Stimulated activated CD8-positive, alpha-beta memory T cell treated with anti-CD3 and anti-CD28 coated beads, Interleukin-15, amount 100 ng/mL, for 24 hours (primary cell): ENCODE results near the gene C20orf141.
"Not testable (repeated sequence)": the region's sequence is repeated elsewhere in the genome, so short reads cannot be mapped to it uniquely, and the experiment has no call there.

Source experiments
- DNase-seq: peaks from one replicate; pipeline ENCODE4 v3.0.0-alpha.2; 2020; ENCODE audit warnings: low read depth

C20orf141 gene

DNA sequence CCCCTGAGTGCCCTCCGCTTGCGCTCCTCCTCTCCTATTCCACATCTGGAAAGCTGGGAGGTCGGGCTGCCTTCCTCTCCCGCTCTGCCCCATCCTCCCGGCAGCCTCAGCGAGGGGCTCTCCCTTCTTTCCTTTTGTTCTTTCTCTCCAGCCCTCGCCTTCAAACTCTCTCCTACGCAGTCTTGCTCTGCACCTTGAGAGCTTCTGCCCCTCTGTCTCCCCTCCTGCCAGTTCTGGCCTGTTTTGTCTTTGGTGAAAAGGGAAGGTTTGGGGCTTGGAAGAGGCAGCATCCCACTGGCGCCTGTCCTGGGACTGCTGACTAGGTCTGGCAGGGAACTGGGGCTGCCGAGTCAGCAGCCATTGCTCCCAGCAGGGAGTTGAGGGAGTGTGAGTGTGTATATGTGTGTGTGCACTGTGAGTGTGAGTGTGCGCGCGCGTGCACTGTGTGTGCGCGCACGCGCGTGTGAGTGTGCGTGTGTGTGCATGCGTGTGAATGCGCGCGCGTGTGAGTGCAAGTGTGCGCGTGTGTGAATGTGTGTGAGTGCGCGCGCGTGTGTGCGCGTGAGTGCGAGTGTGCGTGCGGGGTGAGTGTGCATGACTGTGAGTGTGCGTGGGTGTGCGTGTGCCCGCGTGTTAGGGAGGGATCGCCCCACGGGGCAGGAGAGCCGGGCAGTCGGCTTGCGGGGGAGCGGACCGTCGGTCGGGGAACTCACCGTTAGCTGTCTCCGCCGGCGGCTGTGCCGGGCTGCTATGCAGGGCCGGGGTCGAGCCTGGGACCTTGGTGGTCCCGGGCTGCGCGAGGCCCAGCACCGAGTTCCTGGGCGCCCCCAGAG is 14.9 kb upstream of the C20orf141 start:
- no peak for DNase-seq

DNA sequence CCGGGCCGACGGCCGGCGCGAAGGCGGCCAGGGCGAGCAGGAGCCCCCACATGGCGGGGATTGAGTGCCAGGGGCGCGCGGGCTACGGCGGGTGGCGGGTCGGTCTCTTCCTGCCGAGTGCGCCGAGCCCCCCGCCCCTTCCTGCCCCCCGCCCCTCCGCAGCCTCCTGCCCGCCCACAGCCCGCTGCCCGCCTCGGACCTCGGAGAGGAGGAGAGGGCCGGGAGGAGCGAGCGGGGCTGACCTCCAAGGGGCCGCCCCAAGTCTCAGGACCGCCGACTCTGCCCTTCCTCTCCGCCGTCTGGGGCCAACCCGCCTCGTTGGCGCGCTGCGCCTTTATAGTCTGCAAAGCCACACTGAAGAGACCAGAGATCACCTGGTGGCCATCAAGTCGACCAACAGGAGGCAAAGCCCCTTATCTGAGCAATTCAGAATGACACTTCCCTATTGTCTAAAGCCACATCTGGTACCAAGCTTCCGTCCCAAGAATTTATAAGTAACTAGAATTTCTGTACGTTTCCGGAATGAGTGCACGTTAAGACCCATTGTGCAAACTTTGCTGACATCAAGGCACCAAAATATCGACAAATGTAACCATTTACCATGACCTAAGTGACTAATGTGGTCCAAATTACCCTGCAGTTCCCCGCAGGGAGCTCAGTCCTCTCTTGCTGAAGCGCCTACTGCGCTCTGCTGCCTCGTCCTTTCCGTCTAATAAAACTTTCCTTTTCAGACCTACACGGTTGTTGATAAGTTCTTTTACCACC is 14.1 kb upstream of the C20orf141 start, which contains the start of gene CPXM1:
TSS of gene CPXM1 (minus strand) at position 107 of the 765 bp plus-strand sequence. CDS start at position 52, 55 bp downstream.
- no peak for DNase-seq

DNA sequence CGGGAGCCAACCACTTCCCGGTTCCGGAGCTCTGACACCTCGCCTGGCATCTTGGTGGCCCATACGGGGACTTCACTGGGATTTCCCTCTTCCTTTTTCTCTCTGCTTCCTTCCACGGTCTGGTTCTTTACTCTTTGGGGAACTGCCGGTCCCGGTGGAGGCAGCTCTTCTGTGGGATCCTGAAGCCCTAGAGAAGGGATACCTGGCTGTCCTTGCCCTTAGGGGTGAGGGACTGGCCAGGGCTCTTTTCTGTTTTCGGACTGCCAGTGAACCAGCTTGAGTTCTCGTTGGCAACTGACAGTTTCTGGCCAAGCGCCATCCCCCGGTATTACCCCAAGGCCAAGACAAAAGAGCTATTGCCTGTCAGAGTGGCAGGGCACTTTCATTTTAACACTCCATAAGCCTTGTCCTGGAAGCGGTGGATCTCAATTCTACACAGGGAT is 13.5 kb upstream of the C20orf141 start:
- no peak for DNase-seq

DNA sequence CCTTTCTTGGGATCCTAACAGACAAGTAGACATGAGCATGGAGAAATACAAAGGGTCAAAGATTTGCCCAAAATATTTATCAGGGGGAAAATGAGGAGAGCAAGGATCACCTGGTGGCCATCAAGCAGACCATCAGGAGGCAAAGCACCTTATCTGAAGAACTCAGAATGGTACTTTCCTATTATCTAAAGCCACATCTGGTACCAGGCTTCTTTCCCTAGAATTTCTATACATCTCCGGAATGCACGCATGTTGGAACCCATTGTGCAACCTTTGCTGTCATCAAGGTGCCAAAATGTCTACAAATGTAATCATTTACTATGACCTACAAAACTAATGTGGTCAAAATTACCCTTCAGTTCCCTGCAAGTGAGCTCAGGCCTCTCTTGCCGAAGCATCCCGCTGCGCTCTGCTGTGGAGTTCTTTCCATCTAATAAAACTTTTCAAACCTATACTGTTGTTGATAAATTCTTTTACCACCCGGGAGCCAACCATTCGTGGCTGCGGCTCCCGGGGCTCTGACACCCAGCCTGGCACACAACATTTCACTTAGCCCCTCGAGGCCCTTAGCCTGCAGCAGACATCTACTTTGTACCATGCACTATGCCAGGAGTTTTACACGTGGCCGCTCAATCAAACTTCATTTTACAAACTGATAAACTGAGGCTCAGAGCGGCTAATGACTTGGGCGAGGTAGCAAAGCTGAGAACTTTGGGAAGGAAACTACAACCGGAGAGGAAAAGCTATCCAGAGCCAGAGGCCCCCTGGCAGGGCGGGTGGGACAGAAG is 10.6 kb upstream of the C20orf141 start:
- DNase-seq: no peak

DNA sequence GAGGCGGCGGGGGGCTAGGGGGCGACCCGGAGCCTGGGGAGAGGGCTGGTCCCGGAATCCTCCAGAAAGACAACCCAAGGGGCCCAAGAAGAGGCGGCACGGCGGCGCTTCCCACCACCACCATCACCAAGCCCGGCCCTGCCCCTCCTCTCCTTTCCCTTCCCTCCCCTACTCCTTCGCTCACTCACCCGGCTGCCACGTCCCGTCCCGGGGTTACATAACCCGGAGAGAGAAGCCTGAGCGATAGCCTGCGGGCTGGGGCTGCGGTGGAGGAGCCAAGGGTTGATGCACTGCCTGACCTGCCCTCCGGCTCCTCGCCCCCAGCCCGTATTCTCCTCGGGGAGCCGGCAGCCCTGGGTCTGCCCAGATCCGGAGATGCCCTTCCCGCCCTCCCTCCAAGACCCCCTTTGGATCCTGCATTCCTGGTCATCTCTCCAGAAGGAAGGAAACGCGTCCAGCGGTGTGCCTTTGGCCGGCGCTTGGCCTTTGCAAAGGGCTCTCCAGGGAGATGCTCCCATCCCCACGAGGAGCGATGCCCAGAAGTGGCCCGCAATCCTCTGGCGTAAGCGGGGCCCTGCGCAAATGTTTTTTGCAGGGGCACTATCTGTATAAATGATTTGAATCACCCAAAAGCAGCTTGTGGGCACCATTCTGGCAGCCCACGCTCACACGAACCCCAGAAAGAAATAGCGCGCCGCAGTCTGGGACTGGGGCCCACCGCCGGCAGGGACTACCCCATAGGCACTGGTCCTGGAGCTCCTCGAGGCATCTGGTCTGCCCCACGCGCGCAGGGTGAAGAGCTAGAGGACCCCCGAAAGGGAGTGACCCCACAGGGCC is 9.7 kb upstream of the C20orf141 start:
- DNase-seq: no peak

DNA sequence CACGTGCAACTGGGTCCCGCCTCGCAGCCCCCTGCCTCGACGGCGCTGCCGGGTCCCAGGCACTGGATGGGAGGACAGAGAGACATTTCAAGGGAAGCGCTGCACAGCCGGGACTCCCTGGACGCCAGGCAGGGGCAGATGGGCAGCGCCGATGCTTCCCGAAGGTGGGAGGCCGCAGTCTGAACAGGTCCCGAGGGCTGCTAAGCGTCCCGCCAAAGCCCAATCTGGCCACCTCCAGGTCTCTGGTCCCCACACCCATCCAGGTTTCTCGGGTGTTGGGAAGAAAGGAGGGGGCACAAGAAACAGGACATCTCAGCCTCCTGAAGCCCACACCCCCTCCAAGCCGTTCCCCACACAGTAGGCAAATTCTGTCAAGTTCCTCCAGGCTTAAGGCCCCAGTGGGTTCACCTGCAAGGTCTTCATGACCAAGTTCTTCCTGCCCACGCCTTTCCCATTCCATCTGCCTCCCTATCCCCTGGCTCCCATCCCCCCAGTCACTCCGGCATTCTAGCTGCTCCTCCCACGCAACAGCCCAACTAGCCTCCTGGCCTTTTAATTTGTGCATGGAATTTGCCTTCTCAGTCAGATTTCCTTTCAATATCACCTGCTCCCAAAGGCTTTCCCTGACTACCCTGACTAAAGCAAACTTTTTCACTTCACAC is 9.0 kb upstream of the C20orf141 start:
- DNase-seq: no peak

DNA sequence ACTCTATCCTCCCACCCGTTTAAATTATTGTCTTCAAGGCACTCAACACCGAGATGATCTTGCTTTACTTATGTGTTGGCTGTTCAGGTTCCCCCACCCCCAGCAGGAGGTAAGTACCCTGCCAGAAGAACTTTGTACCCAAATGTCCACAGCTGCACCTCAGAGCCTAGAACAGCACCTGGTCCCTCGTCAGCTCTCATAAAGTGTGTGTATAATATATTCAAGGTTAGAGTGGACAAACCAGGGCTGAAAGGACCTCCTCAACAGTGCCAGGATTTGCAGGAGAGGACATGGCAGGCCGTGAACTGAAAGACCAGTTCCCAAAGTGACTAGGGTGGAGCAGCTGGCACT is 8.5 kb upstream of the C20orf141 start:
- DNase-seq: no peak

DNA sequence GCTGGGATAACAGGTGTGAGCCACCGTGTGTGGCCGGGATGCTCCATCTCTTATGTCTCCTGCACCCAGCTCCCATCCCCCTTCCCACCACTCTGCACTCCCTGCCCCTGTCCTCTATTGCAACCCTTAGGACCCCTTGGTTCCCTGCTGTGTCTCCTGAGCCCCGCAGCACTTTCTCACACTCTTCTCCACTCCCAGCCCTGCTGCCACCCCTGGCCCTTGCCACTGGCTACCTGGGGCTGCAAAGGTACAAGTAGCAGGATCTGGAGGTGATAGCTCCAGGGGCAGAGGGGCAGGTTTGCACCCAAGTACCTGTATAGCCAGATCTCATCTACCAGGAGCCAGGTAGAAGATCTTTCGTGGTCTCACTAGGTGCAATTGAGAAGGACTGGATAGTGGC is 7.8 kb upstream of the C20orf141 start:
- DNase-seq: no peak

DNA sequence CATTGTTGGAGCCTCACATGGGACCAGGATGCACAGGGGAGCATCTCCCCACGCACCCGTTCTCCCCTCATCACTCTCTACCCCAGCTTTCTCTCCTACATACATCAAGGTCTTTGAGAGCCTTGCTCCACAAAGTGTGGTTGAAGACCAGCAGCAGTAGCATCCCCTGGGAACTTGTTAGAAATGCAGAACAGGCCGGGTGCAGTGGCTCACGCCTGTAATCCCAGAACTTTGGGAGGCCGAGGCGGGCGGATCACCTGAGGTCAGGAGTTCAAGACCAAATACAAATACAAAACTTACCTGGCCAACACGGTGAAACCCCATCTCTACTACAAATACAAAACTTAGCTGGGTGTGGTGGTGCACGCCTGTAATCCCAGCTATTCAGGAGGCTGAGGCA is 6.9 kb upstream of the C20orf141 start:
- DNase-seq: not testable (repeated sequence)

DNA sequence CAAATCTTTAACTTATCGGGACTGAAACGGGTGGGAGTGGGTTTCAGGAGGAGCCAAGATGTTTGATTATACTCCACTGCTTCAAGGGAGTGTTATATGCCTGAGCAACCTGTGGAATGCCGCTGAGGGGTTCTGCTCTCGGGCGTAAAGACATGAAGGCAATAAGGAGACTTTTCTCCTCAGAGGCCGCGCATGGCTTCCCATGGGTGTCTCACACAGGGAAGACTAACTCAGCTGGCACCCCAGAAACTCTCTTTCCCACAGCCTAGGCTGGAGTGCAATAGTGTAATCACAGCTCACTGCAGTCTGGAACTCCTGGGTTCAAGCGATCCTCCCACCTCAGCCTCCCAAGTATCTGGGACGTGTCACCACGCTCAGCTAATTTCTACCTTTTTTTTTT is 5.1 kb upstream of the C20orf141 start:
- no peak for DNase-seq

DNA sequence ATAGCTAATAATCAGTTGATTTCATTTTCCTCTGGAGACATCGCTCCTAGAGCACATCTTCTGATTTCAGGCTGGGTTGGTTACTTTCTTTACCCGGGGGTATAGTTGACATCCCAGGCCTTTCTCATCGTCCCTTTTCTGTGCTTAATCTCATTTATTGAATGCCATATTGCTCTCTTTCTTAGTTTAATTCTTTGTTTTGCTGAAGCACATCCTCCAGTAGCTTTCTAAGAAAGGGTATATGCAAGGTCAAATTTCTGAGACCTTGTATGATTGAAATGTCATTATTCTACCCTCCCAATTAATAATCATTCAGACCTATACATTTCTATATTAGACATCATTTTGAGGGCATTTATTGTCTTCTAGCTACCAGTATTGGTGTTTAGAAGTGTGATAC is 2.6 kb upstream of the C20orf141 start:
- no peak for DNase-seq

DNA sequence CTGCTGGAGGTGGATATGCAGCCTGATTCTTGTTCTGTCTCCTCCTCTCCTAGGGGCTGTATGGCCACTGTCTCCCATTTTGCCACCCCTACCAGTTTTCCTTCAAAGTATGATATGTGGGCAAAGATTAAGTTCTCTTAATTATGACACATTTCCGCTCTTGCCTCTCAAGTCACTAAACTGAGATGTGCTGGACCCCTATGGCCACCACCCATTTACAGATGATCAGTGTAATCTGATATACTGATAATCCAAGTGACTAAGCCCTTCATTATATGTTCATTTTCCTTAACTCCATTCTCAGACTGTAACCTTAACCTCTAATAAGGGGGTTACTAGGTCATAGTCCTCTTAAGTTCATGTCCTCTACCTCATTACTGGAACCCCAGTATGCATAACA is 711 bp upstream of the C20orf141 start:
- no peak for DNase-seq

DNA sequence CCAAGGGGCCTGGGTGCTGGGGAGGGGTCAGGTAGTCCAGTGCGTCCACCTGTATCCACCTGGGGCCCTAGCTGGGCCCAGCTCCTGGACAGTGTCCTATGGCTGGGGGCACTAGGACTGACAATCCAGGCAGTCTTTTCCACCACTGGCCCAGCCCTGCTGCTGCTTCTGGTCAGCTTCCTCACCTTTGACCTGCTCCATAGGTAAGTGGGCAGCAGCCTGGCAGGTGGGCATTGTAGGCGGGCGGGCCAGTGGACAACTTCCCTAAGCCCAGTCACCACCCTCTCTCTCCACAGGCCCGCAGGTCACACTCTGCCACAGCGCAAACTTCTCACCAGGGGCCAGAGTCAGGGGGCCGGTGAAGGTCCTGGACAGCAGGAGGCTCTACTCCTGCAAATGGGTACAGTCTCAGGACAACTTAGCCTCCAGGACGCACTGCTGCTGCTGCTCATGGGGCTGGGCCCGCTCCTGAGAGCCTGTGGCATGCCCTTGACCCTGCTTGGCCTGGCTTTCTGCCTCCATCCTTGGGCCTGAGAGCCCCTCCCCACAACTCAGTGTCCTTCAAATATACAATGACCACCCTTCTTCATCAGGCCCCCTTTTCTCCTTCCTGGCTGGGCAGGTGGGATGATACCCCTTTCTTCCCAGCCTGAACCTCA is 584 bp downstream of the C20orf141 start:
- no peak for DNase-seq

DNA sequence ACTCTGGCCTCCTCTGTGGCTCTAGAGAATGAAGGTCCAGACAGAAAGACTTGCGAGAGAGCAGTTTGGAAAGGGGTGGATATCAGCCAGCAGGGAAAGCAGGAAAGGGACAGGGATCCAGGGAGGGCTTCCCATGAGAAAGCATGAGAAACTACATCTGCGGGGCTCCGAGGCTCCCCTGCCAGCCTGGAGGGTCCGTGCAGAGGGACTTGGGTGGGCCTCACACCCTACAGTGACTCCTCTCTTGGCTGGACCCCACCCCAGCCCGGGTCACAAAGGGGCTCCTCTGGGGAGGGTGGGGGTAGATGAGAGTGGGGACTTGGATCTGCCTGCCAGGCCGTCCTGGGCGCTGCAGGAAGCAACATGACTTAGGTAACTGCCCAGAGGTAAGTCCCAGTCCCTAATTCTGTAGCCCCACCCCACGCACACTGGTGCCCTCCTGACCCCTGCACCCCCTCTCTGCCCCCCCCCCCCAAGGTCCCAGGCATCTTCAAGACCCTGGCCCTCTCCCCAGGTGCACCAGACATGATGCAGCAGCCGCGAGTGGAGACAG is 1.3 kb downstream of the C20orf141 start, which contains the start of gene TMEM239:
TSS of gene TMEM239 (plus strand) at position 335 of the 553 bp plus-strand sequence. CDS start at position 526, 191 bp downstream.
- no peak for DNase-seq

DNA sequence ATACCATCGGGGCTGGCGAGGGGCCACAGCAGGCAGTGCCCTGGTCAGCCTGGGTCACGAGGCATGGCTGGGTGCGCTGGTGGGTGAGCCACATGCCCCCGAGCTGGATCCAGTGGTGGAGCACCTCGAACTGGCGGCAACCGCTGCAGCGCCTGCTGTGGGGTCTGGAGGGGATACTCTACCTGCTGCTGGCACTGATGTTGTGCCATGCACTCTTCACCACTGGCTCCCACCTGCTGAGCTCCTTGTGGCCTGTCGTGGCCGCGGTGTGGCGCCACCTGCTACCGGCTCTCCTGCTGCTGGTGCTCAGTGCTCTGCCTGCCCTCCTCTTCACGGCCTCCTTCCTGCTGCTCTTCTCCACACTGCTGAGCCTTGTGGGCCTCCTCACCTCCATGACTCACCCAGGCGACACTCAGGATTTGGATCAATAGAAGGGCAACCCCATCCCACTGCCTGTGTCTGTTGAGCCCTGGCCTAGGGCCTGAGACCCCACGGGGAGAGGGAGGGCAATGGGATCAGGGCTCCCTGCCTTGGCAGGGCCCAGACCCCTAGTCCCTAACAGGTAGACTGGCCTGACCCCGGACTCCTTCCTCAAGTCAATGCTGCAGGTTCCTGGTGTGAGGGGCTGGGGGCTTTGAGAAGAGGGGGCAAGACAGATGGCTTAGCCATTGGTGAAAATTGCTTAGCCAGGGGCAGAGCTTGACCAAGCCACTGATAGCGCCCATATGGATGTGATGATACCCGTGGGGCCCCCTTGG is 2.0 kb downstream of the C20orf141 start:
- DNase-seq: no peak

DNA sequence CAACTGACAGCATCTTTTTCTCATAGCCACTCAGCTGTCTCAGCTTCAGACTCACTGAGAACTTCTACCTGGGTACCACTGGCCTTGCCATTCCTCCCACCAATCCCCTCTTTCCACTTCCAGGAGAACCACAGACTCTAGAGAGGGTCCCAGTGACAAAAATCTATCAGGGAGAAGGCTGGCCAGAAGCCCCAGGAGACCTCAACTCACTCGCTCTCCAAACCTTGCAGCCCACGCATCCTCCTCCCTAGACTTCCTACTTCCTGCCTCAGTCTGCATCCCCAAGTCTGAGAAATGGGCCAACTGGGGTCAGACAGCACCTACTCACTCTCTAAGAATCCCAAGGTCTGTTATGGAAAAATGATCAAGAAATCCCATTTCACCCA is 2.5 kb downstream of the C20orf141 start:
- no peak for DNase-seq

DNA sequence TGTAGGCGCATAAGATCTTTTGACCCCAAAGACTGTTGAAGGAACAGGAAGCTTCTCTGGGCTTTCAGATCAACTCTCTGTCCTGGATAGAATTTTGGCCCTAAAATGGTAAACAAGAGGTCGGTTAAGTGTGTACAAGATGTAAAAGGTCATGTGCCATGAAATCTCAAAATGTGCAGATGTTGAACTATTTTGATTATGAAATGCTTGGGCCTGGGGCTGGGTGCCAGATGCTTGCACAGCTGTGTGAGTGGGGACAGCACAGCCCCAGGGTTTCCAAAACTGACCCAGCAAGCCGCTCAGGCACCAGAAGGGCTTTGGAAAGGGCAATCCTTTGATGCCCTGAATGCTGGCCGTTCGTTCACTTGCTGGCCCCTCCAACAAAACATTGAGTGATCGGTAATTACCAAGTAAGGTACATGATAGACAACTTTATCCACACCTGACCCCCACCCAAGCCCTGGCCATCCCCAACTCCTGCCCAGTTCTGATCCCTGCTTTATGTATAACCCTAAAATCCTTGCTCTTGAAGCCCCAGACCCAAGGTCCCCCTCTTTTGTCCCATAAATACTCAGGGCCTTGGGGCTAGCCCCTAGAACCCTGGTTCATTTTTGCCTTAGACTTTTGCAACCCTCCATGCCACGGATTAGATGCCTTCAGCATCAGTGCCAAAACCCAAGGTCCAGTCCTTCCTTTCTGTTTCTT is 3.3 kb downstream of the C20orf141 start:
- DNase-seq: no peak

DNA sequence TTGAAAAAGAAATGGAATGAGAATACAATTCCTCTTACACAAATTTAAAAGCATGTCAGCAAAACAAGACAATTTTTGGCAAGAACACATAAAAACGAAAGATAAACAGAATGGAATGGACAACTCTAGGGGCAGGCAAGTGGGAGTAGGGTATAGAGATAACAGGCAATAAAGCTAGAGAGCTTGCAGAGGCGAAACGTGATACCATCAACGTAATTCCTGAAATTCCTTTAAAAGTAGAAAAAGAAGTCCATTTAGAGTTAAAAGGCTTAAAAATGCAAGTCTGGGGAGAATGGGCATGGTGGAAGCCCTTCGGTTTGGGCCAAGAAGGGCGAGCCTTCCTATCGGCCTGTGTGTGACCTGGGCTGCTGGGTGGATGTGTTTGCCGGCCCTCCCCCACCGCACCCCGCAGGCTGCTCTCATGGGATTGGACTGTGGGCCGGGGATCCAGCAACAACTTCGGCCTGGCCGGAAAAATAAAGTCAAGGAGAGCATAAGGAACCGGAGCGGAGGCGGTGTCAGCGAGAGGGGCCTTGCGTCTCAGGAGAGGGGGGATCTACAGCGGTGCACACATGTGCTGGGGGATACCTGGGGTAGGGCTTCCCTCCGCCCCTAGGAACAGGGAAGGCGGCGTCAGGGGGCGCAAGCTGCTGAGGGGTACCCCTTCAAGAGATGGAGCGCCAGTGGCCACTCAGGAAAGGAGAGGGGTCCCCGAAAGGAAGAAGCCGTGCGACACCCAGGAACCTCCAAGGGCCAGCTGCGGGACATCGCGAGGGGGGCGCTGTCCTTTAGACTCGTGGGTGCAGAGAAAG is 5.5 kb downstream of the C20orf141 start:
- no peak for DNase-seq
